Calu3 (cell line): Measurements from ENCODE around the gene PCNA. TPM values are rescaled to one million over a fixed set of nuclear protein-coding genes. Genes with fewer than 3 reads are reported as not detected.

Experiments
- BruUV-seq: library from RNA; stranded (reverse); fragments of 400-500 nt; replicated peaks from 2 replicates; lab custom pipeline; 2021; lab: Mats Ljungman, UMichigan
- CTCF ChIA-PET: fragments of 300-600 bp; sonication (Branson Sonifier 250); formaldehyde crosslinking; loops from one replicate; lab custom pipeline; 2022; ENCODE audit warnings: antibody characterized with exemption; lab: Charles Lee
- DNase-seq: peaks from one replicate; pipeline ENCODE4 v3.0.0; 2022
- H3K27ac Mint-ChIP-seq: one replicate; pipeline ENCODE4 v1.8.0; 2022; ENCODE audit warnings: mixed read lengths; ENCODE audit not compliant: unreplicated experiment
- H3K27me3 Mint-ChIP-seq: one replicate; pipeline ENCODE4 v1.8.0; 2022; ENCODE audit warnings: mixed read lengths; ENCODE audit not compliant: unreplicated experiment
- H3K36me3 Mint-ChIP-seq: one replicate; pipeline ENCODE4 v1.8.0; 2022; ENCODE audit warnings: mild to moderate bottlenecking, moderate library complexity, mixed read lengths; ENCODE audit not compliant: insufficient read depth, unreplicated experiment
- H3K4me1 Mint-ChIP-seq: one replicate; pipeline ENCODE4 v1.8.0; 2022; ENCODE audit warnings: mild to moderate bottlenecking, low read depth, mixed read lengths; ENCODE audit not compliant: unreplicated experiment
- H3K4me3 Mint-ChIP-seq: one replicate; pipeline ENCODE4 v1.8.0; 2022; ENCODE audit warnings: mild to moderate bottlenecking, low read depth, moderate library complexity, mixed read lengths; ENCODE audit not compliant: unreplicated experiment
- H3K9me3 Mint-ChIP-seq: one replicate; pipeline ENCODE4 v1.8.0; 2022; ENCODE audit warnings: low read depth, mixed read lengths; ENCODE audit not compliant: unreplicated experiment
- intact Hi-C: fragments of 100-400 bp; cut with micrococcal nuclease; formaldehyde crosslinking; loops from one replicate; pipeline ENCODE4 v1.10.0; 2022; ENCODE audit not compliant: unreplicated experiment
- total RNA-seq: library from RNA; stranded (reverse); gene quantifications from 2 replicates; pipeline ENCODE4 v1.2.3, GENCODE V29; 2022
- TF ChIP-seq, protein P1 (sequence below): fragments of 200-600 bp; IDR thresholded peaks from one replicate; pipeline ENCODE4 v1.8.0; 2022; ENCODE audit warnings: antibody characterized with exemption; ENCODE audit not compliant: unreplicated experiment

Gene PCNA
- total RNA-seq, 1 experiment from 2014 or later = 116 TPM

DNA sequence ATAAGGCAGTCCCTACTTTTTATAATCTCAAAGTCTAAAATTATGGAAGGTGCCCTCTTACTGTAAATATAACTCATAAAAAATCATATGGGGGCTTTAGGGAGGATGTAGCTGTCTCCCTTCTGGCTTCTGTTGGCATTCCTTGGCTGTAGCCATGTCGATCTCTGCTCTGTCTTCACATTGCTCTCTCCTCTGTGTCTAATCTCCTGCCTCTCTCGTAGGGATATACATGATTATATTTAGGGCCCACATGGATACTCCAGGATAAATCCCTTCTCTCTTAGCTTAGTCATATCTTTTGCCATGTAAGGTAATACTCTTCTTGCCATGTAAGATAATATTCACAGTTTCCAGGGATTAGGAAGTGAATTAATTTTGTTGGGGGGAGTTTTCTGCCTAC lies 35.6 kb upstream of the PCNA start:
- H3K4me1 Mint-ChIP-seq = peaks cover 46% of the 10 kb centered on the region
- H3K27me3 Mint-ChIP-seq = no peaks in the 10 kb centered on the region
- CTCF ChIA-PET = no interaction called here
- BruUV-seq = no TSS peak
- H3K27ac Mint-ChIP-seq = no peak overlapping the region
- DNase-seq = no peak
- H3K36me3 Mint-ChIP-seq = no peaks in the 10 kb centered on the region
- peaks cover 3% of the 10 kb centered on the region for H3K9me3 Mint-ChIP-seq
- H3K4me3 Mint-ChIP-seq = no peak overlapping the region
- TF ChIP-seq, protein P1, sequence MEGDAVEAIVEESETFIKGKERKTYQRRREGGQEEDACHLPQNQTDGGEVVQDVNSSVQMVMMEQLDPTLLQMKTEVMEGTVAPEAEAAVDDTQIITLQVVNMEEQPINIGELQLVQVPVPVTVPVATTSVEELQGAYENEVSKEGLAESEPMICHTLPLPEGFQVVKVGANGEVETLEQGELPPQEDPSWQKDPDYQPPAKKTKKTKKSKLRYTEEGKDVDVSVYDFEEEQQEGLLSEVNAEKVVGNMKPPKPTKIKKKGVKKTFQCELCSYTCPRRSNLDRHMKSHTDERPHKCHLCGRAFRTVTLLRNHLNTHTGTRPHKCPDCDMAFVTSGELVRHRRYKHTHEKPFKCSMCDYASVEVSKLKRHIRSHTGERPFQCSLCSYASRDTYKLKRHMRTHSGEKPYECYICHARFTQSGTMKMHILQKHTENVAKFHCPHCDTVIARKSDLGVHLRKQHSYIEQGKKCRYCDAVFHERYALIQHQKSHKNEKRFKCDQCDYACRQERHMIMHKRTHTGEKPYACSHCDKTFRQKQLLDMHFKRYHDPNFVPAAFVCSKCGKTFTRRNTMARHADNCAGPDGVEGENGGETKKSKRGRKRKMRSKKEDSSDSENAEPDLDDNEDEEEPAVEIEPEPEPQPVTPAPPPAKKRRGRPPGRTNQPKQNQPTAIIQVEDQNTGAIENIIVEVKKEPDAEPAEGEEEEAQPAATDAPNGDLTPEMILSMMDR = no peak
- intact Hi-C loops = no loop called here

DNA sequence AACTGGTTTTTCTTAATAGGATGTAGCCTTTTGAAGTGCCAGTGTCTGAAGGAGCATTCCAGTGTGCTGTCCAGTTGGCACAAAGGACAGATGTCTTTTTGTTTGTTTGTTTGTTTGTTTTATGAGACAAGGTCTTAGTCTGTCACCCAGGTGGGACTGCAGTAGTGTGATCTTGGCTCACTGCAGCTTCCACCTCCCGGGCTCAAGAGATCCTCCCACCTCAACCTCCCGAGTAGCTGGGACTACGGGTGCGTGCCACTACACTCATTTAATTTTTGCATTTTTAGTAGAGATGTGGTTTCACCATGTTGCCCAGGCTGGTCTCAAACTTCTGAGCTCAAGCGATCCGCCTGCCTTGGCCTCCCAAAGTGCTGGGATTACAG lies 34.8 kb upstream of the PCNA start:
- peaks cover 48% of the 10 kb centered on the region for H3K4me1 Mint-ChIP-seq
- CTCF ChIA-PET = no interaction called here

DNA sequence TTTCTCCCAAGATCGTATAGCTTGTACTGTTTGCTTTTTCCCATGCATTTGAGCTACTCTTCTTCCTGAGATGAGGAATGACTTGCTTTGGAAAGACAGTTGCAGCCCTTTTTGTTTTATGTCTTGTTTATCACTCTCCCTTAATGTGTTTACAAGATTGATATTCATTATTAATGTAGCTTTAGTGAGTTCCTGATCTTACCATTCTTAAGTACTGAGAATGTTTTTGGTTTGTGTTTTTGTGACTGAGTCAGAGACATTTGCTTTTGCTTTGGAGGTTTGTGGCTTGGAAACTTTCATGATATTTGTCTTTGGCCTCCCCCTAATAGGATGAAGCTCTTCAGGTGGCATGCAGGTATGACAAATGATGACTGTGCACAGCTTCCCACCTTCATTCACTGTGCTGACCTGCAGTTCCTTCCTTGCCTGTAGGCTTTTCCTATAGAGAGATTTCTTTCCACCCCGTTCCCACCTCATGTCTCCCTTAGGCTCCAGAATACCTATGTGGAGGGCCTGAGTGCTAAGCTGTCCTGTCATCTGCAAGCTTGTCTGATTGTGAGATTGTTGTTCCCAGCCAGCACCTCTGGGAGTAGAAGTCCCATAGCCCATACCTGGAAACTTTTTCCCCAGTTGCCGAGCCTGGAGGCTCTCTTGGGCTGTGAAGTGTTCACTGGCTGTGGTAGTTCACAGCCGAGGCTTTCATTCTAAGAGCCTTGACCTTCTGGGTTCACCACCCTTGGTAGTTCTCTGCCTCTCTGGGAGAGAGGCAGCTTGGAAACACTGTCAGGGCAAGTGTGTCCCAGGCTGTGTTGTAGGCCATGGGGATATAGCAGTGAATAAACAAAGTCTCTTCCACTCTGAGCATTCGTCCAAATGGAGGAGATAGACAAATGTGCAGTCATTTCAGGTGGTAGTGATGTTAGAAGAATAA lies 34.1 kb upstream of the PCNA start:
- Mint-ChIP-seq H3K4me1 (peaks cover 48% of the 10 kb centered on the region), H3K27me3 (no peaks in the 10 kb centered on the region), H3K36me3 (no peaks in the 10 kb centered on the region), H3K27ac (no peak overlapping the region), H3K9me3 (peaks cover 3% of the 10 kb centered on the region), H3K4me3 (no peak overlapping the region)
- CTCF ChIA-PET = no interaction called here
- intact Hi-C loops = no loop called here
- DNase-seq = no peak
- TF ChIP-seq, protein P1 = no peak
- no TSS peak for BruUV-seq

More for the DNA sequence above, 34.8 kb upstream of the PCNA start:
- Mint-ChIP-seq H3K9me3 (peaks cover 3% of the 10 kb centered on the region), H3K36me3 (no peaks in the 10 kb centered on the region), H3K27ac (no peak overlapping the region), H3K27me3 (no peaks in the 10 kb centered on the region), H3K4me3 (no peak overlapping the region)
- TF ChIP-seq, protein P1 = no peak
- intact Hi-C loops = no loop called here
- no TSS peak for BruUV-seq
- DNase-seq = no peak

DNA sequence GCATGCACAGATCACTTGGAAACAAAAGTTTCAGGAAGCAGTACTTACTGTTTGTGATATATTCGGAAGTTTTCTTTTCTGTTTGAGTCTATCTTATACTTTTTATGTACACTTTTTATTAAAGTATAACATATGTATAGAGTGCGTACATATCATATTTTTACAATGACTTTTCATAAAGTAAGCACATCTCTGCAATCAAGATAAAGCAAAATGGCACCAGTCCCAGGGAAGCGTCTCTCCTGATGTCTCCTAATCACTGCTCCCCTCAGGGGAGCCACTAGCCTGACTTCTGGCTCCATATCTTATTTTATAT lies 33.4 kb upstream of the PCNA start:
- H3K4me1 Mint-ChIP-seq = peaks cover 48% of the 10 kb centered on the region
- intact Hi-C loops = no loop called here
- CTCF ChIA-PET = no interaction called here

More for the DNA sequence above, 33.4 kb upstream of the PCNA start:
- TF ChIP-seq, protein P1 = no peak
- no peak overlapping the region for H3K27ac Mint-ChIP-seq
- no peak overlapping the region for H3K4me3 Mint-ChIP-seq
- H3K9me3 Mint-ChIP-seq = peaks cover 3% of the 10 kb centered on the region
- no peak for DNase-seq
- H3K36me3 Mint-ChIP-seq = no peaks in the 10 kb centered on the region
- H3K27me3 Mint-ChIP-seq = no peaks in the 10 kb centered on the region
- BruUV-seq = no TSS peak
